T1000 (cell line): ENCODE data around the gene ALKBH8.
"Not testable (repeated sequence)": the region's sequence is repeated elsewhere in the genome, so short reads cannot be mapped to it uniquely, and the experiment has no call there.

Experiments
- DNase-seq: peaks from one replicate; lab custom pipeline; 2025; ENCODE audit warnings: mixed read lengths; lab: John Stamatoyannopoulos, UW

The ALKBH8 gene

DNA sequence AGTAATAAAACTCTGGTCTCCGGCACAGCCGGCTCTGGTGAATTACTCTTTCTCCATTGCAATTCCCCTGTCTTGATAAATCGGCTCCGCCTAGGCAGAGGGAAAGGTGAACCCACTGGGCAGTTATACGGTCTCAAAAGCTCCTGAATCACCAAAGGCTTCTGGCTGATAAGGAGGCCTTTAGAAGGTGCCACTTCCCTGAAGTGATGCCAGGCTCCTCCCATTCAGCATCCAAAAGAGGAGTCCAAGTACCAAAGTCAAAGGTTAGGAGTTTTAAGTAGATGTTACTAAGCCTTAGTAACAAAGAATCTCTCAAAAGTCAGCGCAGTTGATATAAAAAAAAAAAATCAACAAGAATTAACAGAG, 11.8 kb upstream of the ALKBH8 start:
- DNase-seq: no peak

- DNase-seq: peak; percentile 7
These were observed 11.2 kb upstream of the ALKBH8 start for GRCh38 chr11:107576497-107577345.

DNA sequence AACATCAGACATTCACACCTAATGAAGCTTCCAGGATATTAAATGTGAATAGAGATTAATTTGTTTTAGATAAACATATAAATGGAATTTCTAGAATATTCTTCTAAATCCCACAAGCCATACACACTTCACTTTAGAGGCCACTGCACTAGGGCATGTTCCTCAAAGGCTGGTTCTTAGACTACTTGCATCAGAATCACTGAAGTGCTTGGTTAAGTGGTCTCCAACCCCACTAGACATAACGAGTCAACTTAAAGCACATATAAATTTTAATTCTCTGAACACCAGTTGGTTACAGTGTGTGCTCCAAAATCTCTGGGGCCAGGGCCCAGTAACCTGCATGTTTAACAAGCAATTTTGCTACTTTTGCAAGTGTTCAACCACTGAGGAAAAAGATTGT, 7.9 kb upstream of the ALKBH8 start:
- no peak for DNase-seq

- DNase-seq: no peak
These were observed 4.5 kb upstream of the ALKBH8 start for GRCh38 chr11:107570015-107570414.

- no peak for DNase-seq
These were observed 2.3 kb upstream of the ALKBH8 start for GRCh38 chr11:107567739-107568335.

DNA sequence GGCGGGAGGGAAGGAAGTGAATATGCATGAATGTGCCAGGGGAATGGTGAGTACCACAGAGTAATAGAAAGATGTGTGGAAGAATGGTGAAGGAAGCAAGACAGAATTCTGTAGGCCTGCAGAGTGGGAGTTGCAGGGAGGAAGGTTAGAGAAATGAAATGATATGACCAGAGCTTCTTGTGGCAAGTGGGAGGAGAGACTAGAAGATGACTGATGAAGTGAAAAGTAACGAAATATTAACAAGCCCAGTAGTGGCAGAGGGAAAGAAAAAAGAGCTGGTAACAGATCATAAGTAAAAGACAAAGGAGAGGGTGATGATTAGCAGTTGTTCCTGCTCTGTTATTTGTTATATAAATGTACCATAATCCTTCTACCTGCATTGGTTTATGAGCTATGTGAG, 1.0 kb upstream of the ALKBH8 start:
- DNase-seq: no peak

DNA sequence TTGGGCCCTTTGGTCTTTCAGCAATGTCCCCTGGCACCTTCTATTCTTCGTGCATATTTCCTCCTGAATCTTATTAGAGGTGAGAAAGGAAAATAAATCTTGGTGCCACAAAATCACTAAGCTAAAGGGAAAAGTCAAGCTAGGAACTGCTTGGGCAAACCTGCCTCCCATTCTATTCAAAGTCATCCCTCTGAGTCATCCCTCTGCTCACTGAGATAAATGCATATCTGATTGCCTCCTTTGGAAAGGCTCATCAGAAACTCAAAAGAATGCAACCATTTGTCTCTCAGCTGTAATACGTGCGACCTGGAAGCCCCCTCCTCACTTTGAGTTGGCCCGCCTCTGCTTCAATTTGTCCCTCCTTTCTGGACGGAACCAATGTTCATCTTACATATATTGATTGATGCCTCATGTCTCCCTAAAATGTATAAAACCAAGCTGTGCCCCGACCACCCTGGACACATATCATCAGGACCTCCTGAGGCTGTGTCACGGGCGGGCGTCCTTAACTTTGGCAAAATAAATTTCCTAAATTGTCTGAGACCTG, 493 bp upstream of the ALKBH8 start:
- not testable (repeated sequence) for DNase-seq

DNA sequence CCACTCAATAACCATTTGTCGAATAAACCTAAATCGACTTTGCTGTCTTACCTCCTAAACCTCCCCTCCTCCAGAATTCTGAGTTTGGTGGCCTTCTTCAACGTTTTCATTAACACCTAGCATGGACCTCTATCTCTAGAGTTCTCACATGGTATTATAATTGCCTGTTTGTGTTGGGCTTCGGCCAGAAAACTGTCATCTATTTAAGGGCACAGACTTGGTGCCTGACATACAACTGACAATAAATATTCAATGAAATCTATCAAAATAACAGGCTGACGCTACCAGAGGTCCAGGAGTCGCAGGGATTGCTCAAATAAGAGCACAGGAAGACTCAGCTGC, 687 bp downstream of the ALKBH8 start:
- no peak for DNase-seq

DNA sequence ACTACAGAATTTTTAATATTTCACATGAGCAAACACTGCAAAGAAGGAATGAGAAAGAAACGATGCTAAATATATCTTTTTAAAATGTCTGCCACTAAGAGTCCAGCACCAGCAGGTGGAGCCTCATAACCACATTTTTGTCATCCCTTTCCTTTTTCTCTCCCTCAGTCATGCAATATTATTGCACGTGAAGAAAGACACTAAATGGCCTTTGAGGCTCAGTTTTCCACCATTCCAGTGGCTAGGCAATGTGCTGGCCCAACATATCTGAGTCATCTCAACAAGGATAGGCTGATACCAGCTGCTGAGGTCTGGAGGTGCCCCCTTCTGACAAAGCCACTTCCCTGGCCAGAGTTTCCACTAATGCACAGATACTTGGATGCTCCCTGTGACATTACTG, 1.8 kb downstream of the ALKBH8 start:
- DNase-seq: no peak

DNA sequence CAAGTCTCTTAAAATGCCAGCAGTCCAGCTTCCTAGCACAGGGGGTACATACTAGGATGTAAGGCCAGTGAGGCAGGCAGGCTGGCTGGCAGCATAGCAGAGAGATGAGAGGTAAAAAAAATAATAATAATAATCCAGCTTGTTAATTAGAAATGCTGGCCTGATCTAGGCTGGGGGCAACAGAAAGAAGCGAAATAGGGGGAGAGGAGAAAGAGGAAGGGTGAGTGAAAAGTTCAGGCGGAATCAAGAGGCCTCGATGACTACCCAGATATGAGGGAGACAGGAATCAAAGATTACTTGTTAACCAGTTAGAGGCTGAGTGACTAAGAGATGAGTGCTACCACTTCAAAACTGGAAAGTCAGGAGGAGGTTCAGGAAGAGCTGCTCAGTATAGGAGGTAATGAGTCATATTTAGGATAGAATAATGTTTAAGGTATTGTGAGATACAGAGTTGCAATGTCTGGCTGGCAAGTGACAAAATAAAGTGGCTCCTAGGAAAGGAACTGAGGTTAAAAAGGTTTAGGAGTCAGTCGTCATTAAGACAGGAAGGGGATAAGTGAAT, 2.8 kb downstream of the ALKBH8 start:
- DNase-seq: no peak

GRCh38 chr11:107561688-107562087, 3.8 kb downstream of the ALKBH8 start:
- DNase-seq: peak; percentile 16

DNA sequence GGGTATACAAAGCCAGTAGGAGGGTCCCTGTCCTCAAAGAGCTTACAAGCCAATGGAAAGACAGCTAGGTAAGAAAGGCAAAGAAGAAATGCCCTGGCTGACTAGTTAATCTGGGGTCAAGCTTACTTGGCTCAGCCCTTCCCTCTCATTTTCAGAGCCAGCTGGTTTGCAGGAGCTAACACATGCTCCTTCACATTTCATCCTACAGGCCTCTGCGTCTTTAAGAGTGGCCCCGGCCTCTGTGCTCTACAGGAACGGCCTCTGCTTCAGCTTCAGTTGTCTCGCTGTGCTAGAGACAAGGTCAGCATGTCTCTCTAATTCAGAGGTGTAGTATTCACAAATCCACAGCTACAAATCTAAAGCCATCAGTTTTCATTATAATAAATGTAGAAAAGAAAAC, 15.2 kb downstream of the ALKBH8 start:
- DNase-seq: no peak

DNA sequence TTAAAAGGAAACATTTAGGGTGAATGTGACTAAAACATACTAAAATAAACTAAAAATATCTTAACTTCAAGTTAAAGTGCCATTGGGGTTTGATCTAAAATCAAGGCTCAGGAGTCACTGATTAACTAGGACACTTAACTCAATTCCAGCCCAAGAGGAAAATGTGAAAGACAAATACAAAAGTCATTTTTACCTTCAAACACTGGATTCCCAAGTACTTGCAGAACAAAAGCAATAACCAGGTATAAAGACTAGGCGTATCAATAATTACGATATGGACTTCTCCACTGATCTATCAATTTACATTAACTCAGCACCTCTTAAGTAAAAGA, 15.6 kb downstream of the ALKBH8 start:
- DNase-seq: no peak

GRCh38 chr11:107549253-107549953, 16.1 kb downstream of the ALKBH8 start:
- DNase-seq: no peak

- DNase-seq: no peak
These were observed 17.6 kb downstream of the ALKBH8 start for GRCh38 chr11:107547961-107548360.

DNA sequence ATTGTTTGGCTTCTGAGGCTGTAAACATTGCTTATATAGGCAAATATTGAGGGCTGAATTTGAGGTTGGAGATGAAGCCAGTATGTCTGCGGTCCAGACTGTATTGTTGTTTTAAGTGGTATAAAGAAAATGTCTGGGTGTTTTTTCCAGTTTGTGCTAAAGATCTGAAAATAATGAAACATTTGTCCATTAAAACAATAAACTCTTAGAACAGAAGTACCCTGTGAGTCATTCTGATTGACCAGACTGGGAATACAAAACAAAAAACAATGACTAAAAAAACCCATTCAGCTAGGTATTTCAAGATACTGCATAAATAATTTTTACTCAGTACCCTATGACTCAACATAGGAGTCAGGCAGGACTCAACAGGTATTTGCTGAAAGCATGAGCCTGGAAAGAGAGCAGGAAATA, 20.4 kb downstream of the ALKBH8 start:
- no peak for DNase-seq

- DNase-seq: no peak
These were observed 26.7 kb downstream of the ALKBH8 start for GRCh38 chr11:107538821-107539220.

GRCh38 chr11:107538239-107538638, 27.3 kb downstream of the ALKBH8 start:
- no peak for DNase-seq

DNA sequence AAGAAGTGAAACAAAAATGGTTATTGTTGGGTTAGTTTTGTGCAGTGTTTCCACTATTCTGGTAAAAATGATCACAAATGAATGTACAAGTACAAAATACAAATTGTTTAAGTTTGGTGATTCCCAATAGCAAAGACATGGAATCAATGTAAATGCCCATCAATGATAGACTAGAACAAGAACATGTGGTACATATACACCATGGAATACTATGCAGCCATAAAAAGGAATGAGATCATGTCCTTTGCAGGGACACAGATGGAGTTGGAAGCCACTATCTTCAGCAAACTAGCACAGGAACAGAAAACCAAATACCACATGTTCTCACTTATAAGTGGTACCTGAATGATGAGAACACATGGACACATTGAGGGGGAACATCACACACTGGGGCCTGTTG, 28.4 kb downstream of the ALKBH8 start:
- not testable (repeated sequence) for DNase-seq

- DNase-seq: no peak
These were observed 39.3 kb downstream of the ALKBH8 start for GRCh38 chr11:107526197-107526596.

GRCh38 chr11:107508858-107509244, 56.7 kb downstream of the ALKBH8 start:
- DNase-seq: no peak

DNA sequence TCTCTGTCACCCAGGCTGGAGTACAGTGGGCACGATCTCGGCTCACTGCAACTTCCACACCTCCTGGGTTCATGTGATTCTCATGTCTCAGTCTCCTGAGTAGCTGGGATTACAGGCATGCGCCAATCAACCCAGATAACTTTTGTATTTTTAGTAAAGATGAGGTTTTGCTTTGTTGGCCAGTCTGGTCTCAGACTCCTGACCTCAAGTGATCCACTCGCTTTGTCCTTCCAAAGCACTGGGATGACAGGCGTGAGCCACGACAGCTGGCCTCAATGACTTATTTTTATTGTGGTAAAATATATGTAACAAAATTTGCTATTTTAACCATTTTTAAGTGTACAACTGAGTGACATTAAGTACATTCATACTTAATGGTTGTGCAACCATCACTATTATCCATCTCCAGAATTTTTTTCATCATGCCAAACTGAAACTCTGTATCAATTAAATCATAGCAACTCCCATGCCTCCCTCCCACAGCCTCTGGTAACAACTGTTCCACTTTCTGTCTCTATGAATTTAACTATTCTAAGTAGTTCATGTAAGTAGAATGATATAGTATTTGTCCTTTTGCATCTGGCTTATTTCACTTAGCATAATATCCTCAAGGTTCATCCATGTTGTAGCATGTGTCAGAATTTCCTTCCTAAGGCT, 57.2 kb downstream of the ALKBH8 start:
- no peak for DNase-seq
